CD1c-positive myeloid dendritic cell (primary cell): ENCODE measurements around the gene IPCEF1.
A peak's percentile ranks its signal among the peaks of the same experiment; 100 is the strongest.

Source experiments
- DNase-seq: peaks from one replicate; pipeline ENCODE4 v3.0.0-alpha.2; 2016; ENCODE audit errors: extremely low spot score

The IPCEF1 gene

DNA sequence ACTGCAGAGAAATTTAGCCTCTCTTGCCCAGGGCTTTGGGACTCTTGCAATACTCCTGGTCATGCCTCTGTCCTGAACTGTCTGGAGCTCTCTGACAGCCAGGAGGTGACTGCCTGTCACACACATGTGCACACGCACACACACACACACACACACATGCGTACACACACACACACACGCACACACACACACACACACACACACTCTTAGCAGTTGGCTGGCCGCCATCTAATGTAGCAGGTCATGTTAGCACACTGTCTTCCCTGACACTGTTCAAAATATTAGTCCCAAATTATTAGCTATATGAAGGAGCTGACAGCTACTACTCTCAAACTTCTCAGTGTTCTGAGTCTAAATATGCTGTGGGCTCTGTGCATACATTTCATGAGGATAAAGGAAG, 60.9 kb downstream of the IPCEF1 start:
- DNase-seq: no peak

DNA sequence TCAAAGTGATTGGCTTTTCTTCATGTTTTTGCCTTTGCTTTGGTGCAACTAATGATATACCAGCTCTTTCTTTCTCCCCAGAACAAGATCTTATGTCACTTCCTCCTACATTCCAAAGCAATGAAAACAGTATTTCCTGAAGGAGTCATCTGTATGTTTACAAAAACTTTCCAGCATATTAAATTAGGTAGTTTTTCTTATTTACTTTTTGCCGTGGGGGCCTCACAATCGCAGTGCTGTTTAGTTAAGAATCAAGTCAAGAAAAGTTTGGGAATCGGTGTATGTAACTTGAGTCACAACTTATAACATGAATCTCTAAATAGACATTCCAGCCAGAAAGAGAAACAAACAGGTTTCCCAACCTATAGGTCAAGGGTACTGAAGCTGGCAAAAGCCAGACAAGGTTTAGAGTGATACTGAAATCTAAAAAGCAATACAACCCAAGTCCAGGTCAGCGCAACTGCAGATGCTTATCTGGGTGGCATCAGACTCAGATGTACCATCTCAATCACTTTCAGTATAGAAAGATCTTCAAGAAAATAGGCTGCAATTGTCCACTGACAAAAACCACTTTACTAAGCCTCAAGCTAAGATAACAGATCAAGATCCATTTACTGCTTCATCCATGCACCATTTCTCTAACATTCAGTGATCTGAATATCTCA, 63.6 kb downstream of the IPCEF1 start:
- no peak for DNase-seq

DNA sequence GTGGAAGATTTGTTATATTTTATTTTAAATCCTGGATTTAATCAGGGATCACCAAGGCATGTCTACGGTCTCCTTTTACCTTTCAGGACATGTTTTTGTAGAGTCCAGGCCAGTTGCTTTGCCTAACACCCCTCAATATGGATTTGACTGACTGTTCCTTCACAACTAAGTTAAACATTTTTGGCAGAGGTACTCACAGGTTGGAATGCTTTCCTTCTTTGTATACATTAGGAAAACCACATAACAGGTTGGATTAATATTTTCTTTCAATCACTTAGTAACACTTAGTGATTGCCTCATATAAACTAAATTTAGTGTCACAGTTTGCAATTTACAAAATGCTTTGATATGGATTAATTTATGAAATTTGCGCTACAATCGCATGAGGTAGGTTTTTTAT, 64.5 kb downstream of the IPCEF1 start:
- DNase-seq: no peak

DNA sequence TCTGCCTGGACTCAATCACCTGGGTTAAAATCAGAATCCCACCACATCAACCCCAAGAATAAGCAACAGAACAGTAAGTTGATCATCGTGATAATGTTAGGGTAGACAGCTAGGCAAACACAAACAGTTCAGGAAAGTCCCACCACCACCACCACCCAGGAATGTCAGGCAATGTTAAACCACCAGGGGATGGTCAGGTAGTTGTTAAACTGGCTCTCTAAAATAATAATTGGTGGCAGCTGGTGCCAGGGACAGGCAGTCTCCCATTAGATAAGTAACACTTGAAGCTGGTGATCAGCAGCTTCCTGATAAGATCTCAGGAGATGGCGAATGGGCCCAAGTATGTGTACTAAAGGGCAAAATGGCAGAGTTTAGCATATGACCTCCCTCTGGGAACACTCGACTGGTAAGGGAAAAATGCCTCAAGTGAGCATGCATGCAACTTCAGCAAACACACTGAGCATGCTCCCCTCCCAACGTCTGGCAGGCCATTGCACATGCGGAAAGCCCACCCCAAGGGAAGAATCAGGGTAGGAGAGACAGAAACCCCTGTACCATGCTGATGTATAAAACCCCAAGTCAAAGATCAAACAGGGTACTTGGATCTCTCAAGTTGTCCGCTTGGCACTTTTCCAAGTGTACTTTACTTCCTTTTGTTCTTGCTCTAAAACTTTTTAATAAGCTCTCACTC, 66.6 kb downstream of the IPCEF1 start:
- DNase-seq: no peak

DNA sequence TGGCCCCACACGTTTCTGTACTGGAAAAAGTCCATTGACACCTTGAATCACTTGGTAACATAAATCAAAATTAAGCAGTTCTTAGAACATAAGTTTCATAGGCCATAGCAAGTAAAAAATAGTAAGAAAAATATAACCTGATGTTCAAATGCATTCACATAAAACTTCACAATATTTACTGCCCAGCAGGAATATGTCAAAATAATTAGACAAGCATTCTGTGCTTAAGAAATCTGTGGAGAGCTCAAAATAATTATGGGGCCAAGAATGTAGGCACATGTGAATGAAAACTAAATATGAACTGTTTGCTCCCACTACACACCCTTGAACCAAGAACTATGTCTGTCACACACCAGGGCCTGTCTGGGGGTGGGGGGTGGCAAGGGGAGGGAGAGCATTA, 70.8 kb downstream of the IPCEF1 start:
- no peak for DNase-seq

DNA sequence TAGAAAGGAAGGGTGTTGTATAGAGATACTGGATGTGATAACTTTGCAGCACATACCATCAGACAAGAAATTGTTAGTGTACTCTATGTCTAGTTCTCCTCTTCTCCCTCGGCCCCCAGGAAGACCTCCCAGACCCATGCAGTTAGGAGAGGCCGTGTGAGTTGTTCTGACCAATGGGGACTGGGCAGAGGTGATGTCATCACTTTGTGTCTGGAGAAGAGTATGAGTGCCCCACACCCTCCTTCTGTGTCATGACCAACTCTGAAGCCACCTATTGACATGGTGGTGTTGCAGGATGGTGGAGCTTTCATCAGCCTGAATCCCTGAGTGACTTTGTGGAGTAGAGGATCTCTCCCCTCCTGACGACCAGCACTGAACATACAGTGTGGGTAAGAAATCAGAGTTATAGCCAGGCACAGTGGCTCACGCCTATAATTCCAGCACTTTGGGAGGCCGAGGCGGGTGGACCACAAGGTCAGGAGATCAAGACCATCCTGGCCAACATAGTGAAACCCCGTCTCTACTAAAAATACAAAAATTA, 72.2 kb downstream of the IPCEF1 start:
- no peak for DNase-seq

DNA sequence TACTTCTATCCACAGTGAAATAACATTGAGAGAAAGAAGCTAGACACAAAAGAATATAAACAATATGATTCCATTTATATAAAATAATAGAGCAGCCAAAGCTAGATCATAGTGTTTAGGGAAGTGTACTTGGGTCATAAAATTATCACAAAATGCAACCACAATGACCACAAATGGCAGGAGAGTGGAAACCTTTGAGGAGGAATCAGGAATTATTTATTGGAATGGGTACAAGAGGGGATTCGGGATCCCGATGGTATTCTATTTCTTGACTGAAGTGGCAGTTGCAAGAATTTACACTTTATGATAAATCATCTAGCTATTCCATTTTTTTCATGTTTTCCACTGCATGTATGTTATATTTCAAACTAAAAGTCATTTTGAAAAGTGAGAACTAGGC, 76.1 kb downstream of the IPCEF1 start:
- DNase-seq: no peak

DNA sequence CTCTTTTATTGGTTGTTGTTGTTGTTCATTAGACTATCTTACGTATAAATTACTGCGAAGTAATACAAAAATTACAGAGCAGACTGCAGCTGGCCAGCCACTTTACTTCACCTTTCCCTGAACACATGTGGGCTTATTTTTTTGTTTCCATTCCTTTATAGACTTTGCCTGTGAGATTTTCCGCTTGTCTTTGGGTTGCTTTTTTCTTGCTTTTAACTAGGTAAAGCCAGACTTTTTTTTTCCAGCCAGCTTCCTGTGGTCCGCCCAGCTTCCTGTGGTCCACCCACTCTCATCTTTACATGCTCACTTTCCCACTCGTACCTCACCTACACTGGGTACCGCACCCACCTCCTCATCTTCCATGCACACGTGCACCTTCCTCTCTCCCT, 79.0 kb downstream of the IPCEF1 start:
- no peak for DNase-seq

DNA sequence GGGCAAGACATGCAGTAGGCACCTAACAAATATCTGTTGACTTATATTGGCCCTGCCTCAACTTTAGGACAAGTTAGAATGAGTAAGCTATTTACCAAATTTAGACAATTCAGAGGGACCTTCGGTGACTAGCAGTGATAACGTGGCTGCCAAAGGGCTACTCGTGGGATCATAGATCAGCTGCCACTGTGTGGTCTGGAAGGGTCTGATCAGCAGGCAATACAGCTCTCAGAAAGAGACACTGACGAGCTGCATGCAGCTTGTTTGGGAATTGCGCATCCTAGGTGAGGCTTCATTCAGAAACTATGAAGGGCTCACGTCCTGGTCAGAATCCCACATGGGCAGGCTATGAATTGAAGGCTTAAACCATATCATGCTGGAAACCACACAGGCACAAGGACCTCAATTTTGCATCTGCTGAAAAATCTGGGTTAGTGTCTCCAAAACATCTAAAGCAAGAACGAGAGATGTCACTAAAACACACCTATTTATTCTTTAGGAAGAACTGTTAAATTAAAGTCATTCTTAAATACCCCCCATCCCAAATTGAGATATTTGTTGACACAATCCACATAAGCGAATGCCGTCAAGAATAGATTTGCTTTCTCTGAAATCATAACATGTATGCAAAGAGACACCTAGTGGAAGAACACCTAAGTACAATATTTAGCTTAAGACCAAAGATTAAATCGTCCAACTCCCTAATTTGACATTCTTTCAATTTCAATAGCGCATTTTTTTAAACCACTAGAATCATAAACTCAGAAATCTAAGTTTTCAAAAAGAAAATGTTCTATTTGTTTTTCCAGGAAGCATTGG, 79.6 kb downstream of the IPCEF1 start:
- DNase-seq: peak; percentile 68

DNA sequence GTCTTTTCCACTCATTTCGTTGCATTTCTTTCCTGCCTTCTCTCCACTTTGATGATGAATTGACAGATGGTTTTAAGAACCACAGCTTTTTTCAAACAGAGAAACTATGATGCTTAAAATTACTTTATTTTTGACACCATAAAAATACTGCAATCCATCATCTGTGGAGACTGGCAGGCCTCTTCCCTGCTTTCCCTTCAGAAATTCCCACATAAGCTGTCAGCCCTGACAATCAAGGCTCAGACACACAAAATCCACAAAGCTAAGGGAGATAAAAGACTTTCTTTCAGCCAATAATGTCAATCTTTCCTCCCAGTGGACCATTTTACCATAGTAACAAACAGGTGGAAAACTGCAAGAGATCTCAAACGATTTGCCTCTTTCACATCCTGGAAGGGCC, 82.4 kb downstream of the IPCEF1 start:
- no peak for DNase-seq

DNA sequence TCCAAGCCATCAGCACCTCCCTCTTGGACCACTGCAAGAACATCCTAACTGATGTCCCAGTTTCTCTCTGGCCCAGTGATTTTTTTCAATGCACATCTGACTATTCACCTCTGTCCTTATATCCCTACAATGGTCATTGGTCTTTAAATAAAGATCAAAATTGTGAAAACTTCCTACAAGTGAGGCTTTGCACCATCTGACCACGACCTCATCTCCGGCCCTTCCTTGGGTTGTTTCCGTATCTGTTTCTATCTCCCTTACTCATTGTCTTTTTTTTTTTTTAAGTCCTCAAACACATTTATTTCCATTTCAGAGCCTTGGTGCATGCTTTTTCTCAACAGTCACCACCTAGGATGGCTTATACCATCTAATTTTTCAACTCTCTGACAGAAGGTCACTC, 88.1 kb downstream of the IPCEF1 start:
- DNase-seq: no peak

DNA sequence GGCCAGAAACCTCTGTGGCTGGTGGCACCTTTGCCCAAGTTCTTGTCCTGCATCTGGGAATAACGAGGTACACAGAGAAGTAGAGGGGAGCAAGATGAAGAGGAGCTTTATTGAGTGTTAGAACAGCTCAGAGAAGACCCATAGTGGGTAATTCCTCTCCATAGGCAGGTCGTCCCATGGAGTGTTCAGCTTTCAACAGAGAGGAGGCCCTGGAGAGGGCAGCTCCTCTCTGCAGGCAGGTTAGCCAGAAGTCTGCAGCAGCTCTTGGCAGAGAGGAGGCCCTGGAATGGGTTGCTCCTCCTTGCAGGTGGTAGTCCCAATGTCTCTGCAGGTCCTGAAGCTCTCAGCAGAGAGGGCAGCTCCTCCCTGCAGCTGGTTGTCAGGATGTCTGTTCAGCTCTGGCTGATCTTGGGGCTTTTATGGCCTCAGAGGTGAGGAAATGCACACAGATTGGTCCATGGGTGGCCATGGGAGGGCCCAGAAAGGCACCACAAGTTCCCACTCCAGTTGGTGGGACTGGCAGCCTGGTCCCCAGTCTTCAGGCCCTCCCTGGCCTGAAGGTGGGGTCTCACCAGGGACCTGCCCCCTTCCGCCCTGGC, 89.0 kb downstream of the IPCEF1 start:
- DNase-seq: no peak

DNA sequence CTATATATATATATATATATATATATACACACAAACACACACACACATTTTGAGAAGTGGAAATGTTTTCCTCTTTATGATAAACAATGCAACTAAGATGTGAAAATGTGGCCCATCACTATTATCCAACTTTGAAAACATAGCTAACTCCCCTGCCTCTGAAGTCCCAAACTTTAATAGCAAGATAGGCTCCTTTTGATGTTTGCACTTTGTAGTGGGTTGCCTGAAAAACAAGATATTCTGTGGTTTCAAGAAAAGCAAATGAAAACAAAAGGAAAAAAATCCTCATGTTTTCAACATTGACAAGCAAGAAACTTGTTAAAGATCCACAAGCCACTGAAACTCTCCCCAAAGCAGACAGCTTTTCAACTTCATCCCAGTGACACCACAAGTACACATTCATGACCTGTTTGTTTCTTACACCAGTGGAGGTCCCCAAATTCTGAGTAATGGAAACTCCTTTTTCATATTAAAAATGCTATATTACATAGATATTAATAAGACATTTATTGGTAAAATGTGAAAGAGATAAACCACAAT, 90.0 kb downstream of the IPCEF1 start:
- no peak for DNase-seq

DNA sequence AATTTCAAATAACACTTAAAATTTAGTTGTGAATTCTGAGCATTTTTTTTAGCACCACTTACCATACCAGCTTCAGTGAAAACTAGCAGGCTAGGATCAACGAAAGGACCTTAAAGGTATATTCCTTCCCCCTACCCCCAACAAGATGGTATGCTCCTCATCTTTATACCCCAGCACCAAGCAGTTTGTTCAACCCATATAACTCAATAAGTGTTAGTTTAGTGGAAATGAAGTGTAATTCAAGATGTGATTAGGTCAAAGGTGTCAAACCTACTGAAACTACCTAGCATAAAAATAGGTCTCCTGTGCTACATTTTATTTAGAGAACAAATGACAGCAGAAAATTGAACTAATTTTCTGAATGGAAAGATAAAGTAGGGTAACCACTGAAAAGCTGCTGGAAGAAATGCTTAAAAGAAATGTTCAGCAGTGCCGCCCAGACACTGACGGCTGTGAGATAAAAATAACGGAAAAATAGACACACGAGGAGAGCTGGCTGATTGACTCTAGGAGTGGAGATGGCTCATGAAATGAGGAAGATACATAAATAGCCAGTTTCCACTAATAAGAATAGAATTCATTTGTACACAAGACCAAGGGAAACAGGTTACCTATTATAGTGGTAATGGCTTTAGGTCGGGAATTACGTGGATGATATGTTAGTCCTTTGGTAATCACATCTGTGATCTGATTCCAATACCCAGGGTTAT, 94.8 kb downstream of the IPCEF1 start:
- no peak for DNase-seq

DNA sequence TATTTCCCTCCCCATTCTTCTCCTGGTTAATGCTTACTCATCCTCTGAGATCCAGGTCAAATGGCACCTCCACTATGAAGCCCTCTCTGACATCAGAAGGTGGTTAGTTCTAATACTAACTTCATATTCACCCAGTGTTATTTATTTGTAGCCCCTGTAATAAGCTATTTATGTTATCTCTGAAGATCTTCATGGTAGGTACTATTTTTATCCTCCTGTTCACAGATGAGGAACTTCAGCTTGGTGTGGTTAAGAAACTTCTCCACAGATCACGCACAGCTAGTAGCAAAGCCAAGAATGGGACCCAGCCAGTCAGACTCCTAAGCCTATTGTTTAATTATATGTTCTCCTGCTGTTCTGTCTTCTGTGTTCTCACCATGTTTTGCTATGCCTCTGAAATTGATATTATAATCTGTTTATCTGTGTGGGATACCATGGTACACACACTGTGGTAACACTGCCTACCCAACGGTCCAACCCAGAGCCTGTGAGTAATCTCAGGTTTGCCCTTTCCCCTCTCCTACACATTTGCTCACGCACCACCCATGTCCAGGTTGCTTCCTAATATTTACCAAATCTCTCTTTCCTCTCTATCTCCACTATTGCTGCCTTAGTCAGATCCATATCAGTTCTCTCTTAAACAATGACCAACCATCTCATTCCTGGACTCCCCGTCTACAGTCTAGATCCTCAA, 98.4 kb downstream of the IPCEF1 start:
- peak; percentile 70 for DNase-seq

DNA sequence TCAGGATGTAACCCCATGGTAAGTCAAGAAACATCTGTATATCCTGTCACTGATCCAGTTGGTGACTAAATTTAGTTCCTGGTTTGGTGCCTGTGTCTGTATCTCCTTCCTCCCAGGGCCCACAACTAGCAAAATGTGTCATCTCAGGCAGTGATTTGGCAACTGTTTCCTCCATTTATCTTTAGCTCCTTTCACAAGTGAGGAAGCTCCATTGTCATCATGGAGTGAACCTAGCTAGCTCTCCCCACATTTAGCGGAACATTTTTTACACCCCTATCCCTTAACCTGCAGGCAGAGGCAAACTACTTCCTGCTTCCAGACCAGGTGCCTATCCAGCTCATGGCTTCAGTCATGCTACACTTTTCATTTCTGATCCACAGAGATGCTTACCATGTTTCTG, 99.5 kb downstream of the IPCEF1 start:
- peak; percentile 91 for DNase-seq

DNA sequence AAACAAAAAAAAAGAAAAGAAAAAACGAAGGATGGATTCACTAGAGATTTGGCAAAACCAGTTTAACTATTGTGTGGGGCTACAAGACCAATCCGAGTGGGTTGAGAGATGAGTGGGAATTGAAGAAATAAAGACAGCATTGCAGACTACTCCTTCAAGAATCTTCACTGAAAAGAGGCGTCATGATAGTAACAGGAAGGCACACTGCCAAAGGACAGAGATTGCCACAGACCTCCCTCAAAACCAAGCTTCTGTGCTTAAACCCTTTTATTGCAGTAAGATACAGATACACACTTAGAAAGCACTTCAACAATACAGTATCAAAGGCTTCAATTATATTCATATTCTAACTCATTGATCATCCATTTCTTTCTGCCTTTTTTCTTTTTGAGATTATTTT, 103.9 kb downstream of the IPCEF1 start:
- peak; percentile 53 for DNase-seq

DNA sequence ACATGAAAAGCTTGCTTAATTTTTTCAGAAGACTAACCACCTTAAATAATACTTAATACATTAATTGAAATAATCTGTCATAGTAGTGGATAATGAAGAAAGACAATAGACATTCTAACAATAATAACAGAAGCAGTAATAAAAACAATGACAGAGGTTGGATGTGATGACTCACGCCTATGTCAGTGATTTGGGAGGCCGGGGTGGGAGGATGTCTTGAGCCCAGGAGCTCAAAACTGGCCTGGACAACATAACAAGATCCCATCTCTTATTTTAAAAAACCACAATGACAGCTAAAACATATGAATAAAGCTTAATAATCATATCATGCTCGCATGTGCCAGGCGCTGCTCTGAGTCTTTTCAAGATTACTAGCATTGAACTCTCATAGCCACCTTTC, 105.5 kb downstream of the IPCEF1 start:
- DNase-seq: no peak

DNA sequence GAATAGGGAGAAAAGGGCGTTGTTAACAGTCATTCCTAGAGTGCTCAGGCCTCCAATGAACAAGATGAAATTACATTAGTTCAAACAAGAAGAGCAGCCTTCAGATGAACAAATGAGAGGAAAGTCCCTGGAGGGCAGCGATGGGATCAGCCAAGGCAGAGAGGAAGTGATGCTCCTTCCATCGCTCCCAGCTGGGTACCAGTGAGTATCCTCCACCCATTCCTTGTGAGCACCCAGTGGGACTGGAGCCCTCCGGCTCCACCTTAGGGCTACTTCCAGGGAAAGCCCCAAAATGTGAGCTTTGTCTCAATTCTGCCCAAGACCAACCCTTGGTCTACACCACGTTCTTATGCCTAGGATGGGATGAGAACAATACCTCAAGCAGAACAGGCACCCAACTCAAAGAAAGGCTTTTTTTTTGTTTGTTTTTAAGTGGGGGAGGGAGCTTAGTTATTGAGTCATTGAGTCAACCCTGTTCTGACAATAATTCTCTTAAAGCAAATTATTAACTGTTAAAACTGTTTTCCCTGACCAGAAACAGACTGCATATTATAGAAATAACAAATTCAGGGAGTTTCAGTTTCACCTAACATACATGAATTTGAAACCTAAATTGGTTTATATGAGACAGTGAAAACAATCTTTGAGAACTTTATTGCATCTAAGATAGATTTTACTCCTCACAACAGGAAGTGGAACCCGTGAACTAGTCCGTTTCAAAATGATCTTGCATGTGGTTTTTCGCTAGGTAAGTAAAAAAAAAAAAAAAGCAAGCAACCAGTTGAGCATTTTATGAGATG, 106.9 kb downstream of the IPCEF1 start:
- peak; percentile 74 for DNase-seq
